Activated naive CD4-positive, alpha-beta T cell treated with anti-CD3 and anti-CD28 coated beads, Interleukin-2, amount 50 U/mL, for 16 hours (primary cell): ENCODE measurements around the gene NAT10.

Experiments used
- DNase-seq: peaks from one replicate; pipeline ENCODE4 v3.0.0-alpha.2; 2020

The NAT10 gene

DNA sequence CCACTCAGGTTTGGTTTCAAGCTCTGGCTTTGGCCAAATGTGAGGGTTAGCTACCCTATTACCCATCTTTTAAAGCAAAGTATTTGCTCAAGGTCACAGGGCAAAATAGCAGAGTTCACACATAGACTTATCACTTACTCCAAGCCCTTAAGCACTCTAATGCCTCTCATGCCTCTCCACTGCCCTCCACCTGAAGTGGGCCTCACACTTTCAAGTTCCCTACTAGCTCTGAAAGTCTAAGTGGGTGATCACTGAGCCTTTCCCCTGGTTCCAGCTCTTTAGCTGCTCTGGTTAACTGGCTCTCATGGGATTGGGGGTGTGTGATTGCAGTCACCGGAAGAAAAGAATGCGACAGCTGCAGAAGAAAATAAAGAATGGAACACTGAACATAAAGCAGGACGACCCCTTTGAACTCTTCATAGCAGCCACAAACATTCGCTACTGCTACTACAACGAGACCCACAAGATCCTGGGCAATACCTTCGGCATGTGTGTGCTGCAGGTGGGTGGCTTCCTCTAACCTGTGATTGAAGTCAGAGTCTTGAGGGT, 6.4 kb downstream of the NAT10 start:
- no peak for DNase-seq

DNA sequence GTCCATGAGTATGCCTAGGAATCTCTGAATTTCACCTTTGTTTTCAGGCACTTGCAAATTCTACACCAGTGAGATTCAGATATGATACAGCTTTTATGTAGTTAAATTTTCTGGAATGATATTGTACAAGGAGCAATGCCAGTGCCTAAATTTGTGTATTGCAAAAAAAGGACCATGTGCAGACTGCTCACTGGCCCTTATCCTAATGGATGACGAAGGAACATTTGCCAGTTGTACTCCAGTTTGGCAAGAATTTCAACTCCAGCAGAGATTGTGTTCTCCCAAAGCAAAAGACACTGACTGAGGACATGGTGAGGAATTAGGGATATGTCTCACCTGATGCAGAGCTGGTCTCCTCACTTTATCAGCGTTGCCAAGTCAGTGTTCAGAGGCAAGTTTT, 8.6 kb downstream of the NAT10 start:
- no peak for DNase-seq

GRCh38 chr11:34114471-34114870, 9.0 kb downstream of the NAT10 start:
- no peak for DNase-seq

DNA sequence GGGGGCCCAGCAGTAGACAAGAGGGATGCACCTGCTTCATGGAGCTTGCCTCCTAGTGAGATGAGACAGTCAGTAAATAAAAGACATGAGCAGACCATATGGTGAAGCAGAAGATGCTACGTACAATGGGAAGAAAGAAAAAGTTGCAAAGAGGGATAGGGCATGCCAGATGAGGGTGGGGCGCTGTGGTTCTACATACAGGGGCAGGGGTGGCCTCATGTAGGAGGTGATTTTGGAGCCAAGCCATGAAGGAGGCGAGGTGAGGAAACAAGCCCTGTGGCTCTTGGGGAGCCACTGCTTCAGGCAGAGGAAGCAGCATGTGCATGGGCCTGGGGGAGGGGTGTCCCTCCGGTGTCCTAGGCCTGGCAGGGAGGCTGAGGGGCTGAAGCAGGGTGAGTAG, 15.2 kb downstream of the NAT10 start:
- DNase-seq = no peak

GRCh38 chr11:34124885-34125668, 19.6 kb downstream of the NAT10 start:
- DNase-seq = no peak

GRCh38 chr11:34126959-34127848, 21.8 kb downstream of the NAT10 start:
- DNase-seq = no peak

DNA sequence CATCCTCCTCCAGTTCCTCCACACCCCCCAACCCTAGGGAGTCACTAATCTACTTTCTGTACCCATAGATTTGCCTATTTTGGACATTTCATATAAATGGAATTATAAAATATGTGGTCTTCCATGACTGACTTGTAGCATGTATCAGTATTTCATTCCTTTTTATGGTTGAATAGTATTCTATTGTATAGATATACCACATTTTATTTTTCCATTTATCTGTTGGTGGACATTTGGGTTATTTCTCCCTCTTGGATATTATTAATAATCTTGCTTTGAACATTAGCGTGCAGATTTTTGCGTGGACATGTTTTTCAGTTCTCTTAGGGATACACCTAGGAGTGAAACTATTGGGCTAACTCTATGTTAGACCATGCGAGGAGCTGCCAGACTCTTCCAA, 23.4 kb downstream of the NAT10 start:
- DNase-seq = no peak

DNA sequence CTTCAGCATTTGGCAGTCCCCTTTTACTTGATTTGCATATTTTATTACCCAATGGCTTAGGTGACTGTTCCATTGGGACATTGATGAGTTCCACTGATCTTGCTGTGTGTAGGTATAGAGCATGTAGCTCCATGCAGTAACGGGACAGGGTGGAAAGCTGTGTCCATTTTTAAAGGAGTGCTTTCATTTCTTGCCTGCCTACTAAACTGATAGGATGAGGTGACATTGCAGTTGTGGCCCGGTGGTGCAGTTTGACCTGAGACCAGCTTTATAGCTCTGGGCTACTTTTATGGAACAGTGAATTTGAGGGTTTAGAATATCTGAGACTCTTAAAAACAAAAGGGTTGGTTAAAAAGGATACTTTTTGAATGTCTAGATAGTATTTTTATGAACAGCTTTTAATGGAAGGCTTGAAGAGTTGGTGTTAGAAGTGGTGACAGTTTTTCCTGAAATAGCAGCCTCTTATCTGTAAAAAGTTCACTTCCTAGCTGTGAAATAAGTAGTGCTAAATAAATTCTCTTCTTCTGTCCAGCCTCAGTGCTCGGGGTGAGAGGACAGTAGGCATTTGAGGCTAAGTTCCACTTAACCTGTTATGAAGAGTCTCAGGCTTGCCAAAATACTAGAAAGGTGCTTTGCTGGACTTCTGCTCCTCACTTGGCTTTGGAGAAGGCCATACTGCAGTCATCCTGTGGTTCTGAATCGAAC, 27.0 kb downstream of the NAT10 start:
- DNase-seq = no peak

DNA sequence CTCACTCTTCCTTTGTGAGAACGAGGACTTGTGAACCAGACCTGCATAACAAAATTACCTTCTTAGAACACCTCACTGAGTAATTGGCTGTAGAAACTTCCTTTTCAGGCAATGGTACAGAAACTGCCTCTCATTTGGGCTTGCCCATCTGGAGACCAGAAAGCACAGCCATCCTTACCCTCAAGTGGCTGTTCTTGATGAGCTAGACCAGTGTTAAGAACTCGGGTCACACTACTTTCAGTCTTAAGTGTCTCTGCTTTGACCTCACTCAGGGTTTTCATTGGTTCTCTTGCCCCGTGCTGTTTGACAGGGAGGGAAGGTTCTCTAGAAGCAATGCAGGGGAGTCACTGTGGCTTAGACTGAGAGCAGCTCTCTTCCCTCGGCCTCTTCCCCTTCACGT, 29.3 kb downstream of the NAT10 start:
- no peak for DNase-seq

GRCh38 chr11:34135439-34135838, 30.0 kb downstream of the NAT10 start:
- no peak for DNase-seq

GRCh38 chr11:34136420-34136819, 31.0 kb downstream of the NAT10 start:
- DNase-seq = no peak

DNA sequence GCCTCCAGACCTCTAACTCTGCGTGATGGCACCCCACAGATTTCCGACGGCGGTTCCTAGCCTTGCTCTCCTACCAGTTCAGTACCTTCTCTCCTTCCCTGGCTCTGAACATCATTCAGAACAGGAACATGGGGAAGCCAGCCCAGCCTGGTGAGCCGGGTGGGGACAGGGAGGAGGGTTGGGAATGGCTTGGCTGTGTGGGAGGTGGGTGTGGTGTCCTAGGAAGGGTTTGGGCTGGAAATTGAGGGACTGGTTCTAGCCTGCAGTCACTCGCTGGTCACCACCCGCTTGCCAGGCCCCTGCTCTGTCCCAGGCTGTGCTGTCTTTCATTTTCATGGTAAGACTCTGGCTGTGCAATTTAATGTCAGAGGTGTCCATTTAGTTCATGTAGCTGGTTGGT, 33.9 kb downstream of the NAT10 start:
- DNase-seq = no peak

DNA sequence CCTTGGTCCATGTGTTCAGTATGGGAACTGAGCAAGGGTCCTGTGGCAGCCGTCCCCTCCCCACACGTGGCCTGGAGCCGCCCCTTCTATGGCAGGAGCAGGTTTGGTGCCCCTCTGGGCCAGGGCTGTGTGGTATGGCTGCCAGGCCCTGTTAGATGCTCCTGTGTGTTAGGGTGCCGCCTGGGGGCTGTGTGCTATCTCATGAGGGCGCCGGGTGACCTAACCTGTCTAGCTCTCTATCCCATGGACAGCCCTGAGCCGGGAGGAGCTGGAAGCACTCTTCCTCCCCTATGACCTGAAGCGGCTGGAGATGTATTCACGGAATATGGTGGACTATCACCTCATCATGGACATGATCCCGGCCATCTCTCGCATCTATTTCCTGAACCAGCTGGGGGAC, 34.7 kb downstream of the NAT10 start:
- no peak for DNase-seq

GRCh38 chr11:34143048-34143447, 37.6 kb downstream of the NAT10 start:
- no peak for DNase-seq

DNA sequence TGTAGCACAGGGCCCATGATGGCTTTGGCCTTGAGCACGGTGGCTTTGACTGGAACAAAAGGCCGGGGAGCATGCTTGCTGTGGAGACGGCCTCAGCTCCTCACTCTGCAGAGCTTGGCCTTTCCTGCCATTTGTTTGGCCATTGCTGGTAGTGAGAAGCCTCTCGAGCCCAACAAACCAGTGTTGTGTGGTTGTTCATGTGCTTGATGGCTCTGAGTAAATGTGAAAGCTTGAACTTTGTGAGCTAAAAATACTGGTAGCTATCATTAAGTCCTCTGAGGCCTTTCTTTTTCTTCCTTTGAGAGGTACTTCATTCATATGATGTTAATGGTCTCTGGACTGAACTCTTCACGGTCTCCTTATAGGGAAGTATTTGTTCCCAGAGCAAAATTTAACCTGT, 39.6 kb downstream of the NAT10 start:
- no peak for DNase-seq

GRCh38 chr11:34145847-34146381, 40.5 kb downstream of the NAT10 start:
- no peak for DNase-seq

DNA sequence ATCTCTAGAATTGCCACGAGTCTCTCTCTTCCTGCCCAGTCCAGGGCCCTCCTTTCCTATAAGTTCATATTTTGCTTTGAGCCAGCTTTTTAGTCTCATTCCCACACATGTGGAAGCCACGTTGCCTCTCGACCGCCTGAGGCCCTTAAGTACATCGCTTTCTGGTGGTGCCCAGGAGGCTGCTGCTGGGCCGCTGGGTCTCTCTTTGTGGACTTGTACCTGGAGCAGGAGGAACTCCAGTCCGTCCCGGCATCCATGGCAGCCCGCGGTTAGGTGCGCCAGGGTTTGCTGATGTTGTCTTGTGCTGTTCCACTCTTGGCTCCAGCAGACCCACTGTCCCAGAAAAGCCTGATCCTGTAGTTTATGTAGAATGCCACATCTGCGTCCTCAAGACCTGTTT, 41.0 kb downstream of the NAT10 start:
- no peak for DNase-seq

DNA sequence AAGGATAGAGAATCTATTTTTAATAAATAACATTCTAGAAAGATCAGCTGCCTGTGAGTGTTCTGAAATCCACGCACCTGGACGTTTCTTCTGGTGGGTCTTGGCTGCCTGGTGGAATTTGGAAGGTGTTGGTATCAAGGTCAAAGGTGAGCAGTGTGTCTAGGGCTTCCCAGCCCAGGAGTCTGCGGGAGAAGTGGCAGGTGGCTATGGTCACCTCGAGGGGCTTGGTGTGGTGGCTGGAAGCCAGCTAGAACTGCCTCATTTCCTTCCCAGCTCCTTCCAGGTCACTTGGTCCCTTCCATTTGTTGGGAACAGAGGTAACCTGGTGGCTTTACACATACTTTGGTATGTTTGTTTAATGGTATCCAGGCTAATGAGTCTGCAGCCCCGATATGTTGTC, 41.4 kb downstream of the NAT10 start:
- DNase-seq = no peak

DNA sequence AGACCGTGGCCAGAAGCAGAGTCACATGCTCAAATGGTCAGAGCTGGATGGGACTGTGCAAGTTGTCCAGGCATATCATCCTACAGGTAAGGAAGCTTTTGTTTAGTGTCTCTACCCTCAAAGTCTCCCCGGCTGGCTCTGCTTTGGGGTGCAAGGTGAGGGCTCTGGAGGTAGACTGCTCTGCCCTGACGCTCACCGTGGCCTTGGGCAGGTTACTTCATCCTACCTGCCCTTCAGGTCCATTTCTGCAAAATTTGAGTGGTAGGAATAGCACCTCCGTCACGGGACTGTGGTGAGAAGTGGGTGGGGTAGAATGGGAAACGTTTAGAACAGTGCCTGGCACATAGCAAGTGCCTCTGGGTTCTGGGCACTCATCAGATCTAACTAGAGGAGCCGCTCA, 42.2 kb downstream of the NAT10 start:
- no peak for DNase-seq

- no peak for DNase-seq
Measured at GRCh38 chr11:34148504-34149165, 43.2 kb downstream of the NAT10 start.

- no peak for DNase-seq
Measured at GRCh38 chr11:34149274-34149673, 43.8 kb downstream of the NAT10 start.

GRCh38 chr11:34149786-34150185, 44.4 kb downstream of the NAT10 start:
- no peak for DNase-seq
